Measurements from ENCODE around the gene CLDN6.

Gene CLDN6

GRCh38 chr16:3065069-3065741 lies 47.2 kb upstream of the CLDN6 start, which contains the start of gene IL32:
IL32 (plus strand) TSS chr16:3065640; CDS start chr16:3065812, 172 bp downstream.
- no peaks in the 10 kb centered on the region for H4K20me1 ChIP-seq (ENCODE audit: control insufficient read depth, insufficient read depth, low read depth, low read length)
- H3K9me2 ChIP-seq (replicated peaks; ENCODE audit: control insufficient read depth, low read length) = no peaks in the 10 kb centered on the region
- TF ChIP-seq EZH2phosphoT487 (IDR thresholded peaks at IDR 0.05; ENCODE audit: borderline replicate concordance, low read length) (no peak), CTCF (IDR thresholded peaks at IDR 0.05; ENCODE audit: low read depth, low read length, poor library complexity, severe bottlenecking) (no peak)
- no peaks in the 10 kb centered on the region for H3K79me2 ChIP-seq (ENCODE audit: control insufficient read depth, low read length)
- no peaks in the 10 kb centered on the region for H3K9me3 ChIP-seq (ENCODE audit: control insufficient read depth, insufficient read depth, low read length)
- H3F3A ChIP-seq (ENCODE audit: control insufficient read depth, insufficient read depth) = no peaks in the 10 kb centered on the region
- H3K4me2 ChIP-seq (ENCODE audit: low read length) = no peak within 1 kb of the TSS
- no peaks in the 10 kb centered on the region for H3K27me3 ChIP-seq (ENCODE audit: control insufficient read depth, low read length)
- H3K4me3 ChIP-seq (ENCODE audit: low read length) = no peak within 1 kb of the TSS
- H3K27ac ChIP-seq (ENCODE audit: low read depth, low read length) = no peak within 1 kb of the TSS
- H3K36me3 ChIP-seq (ENCODE audit: control insufficient read depth, low read length) = no peaks in the 10 kb centered on the region
- H3K4me1 ChIP-seq (ENCODE audit: control insufficient read depth, low read length) = no peaks in the 10 kb centered on the region

GRCh38 chr16:3063625-3064386 lies 45.8 kb upstream of the CLDN6 start:
- Histone ChIP-seq H3K36me3 (ENCODE audit: control insufficient read depth, low read length) (no peaks in the 10 kb centered on the region), H3K9me2 (replicated peaks; ENCODE audit: control insufficient read depth, low read length) (no peaks in the 10 kb centered on the region), H3F3A (ENCODE audit: control insufficient read depth, insufficient read depth) (no peaks in the 10 kb centered on the region), H4K20me1 (ENCODE audit: control insufficient read depth, insufficient read depth, low read depth, low read length) (no peaks in the 10 kb centered on the region), H3K4me3 (ENCODE audit: low read length) (no peak overlapping the region), H3K4me1 (ENCODE audit: control insufficient read depth, low read length) (peaks cover 5% of the 10 kb centered on the region), H3K4me2 (ENCODE audit: low read length) (no peak overlapping the region), H3K27ac (ENCODE audit: low read depth, low read length) (no peak overlapping the region), H3K27me3 (ENCODE audit: control insufficient read depth, low read length) (no peaks in the 10 kb centered on the region), H3K9me3 (ENCODE audit: control insufficient read depth, insufficient read depth, low read length) (no peaks in the 10 kb centered on the region), H3K79me2 (ENCODE audit: control insufficient read depth, low read length) (no peaks in the 10 kb centered on the region)
- TF ChIP-seq CTCF (IDR thresholded peaks at IDR 0.05; ENCODE audit: low read depth, low read length, poor library complexity, severe bottlenecking) = no peak

GRCh38 chr16:3062553-3062952 lies 44.6 kb upstream of the CLDN6 start:
- peaks cover 11% of the 10 kb centered on the region for H3K4me1 ChIP-seq (ENCODE audit: control insufficient read depth, low read length)
- H3K79me2 ChIP-seq (ENCODE audit: control insufficient read depth, low read length) = no peaks in the 10 kb centered on the region
- no peaks in the 10 kb centered on the region for H4K20me1 ChIP-seq (ENCODE audit: control insufficient read depth, insufficient read depth, low read depth, low read length)
- H3F3A ChIP-seq (ENCODE audit: control insufficient read depth, insufficient read depth) = no peaks in the 10 kb centered on the region
- no peak overlapping the region for H3K27ac ChIP-seq (ENCODE audit: low read depth, low read length)
- no peak overlapping the region for H3K4me3 ChIP-seq (ENCODE audit: low read length)
- H3K9me2 ChIP-seq (replicated peaks; ENCODE audit: control insufficient read depth, low read length) = no peaks in the 10 kb centered on the region
- no peaks in the 10 kb centered on the region for H3K27me3 ChIP-seq (ENCODE audit: control insufficient read depth, low read length)
- no peaks in the 10 kb centered on the region for H3K36me3 ChIP-seq (ENCODE audit: control insufficient read depth, low read length)
- no peak overlapping the region for H3K4me2 ChIP-seq (ENCODE audit: low read length)
- H3K9me3 ChIP-seq (ENCODE audit: control insufficient read depth, insufficient read depth, low read length) = no peaks in the 10 kb centered on the region
- TF ChIP-seq EZH2phosphoT487 (IDR thresholded peaks at IDR 0.05; ENCODE audit: borderline replicate concordance, low read length) = no peak
- TF ChIP-seq CTCF (IDR thresholded peaks at IDR 0.05; ENCODE audit: low read depth, low read length, poor library complexity, severe bottlenecking) = no peak
